ENCODE measurements around the gene TMEM131.
"Not testable (repeated sequence)": the region's sequence is repeated elsewhere in the genome, so short reads cannot be mapped to it uniquely, and the experiment has no call there.

Gene TMEM131

DNA sequence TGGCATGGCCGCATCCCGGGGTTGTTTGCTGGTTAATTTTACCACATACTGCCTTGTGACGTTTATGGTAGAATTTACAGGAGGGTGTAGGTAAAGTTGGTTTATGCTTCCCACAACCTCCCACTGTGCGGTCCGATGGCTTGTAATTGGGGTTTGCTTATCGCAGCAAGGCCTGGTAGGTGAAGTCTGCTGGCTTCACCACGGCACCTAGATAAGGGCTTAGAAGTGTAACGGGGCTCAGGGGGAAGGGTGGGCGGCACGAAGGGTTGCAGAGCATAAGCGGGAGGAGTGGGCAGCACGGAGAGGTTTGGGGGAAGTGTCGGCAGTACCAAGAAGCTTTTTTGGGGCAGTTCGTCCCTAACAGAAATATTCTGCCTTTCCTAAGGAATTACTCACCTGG lies 39.0 kb upstream of the TMEM131 start:
- H3K4me1 ChIP-seq (ENCODE audit: control insufficient read depth, insufficient read depth, low read length) = no peaks in the 10 kb centered on the region; the same call in 1 of the 2 replicates
- DNase-seq (ENCODE audit: low read depth, low spot score) = no peak
- no peaks in the 10 kb centered on the region for H3K27me3 ChIP-seq (ENCODE audit: control insufficient read depth, insufficient read depth, low read length)
- WGBS (ENCODE audit: insufficient coverage, insufficient read length) = no CpG with 5 or more reads among the region's 14 CpGs
- H3K9me3 ChIP-seq (ENCODE audit: control insufficient read depth, insufficient read depth, low read length) = no peaks in the 10 kb centered on the region
- H3K36me3 ChIP-seq (ENCODE audit: control insufficient read depth, insufficient read depth, low read length) = no peaks in the 10 kb centered on the region
- H3K4me3 ChIP-seq (ENCODE audit: low read length) = no peak overlapping the region
- no peak overlapping the region for H3K27ac ChIP-seq (ENCODE audit: low read length)

- H3K27ac ChIP-seq (ENCODE audit: low read length) = no peak overlapping the region
- no peaks in the 10 kb centered on the region for H3K36me3 ChIP-seq (ENCODE audit: control insufficient read depth, insufficient read depth, low read length)
- no CpG with 5 or more reads among the region's 2 CpGs for WGBS (ENCODE audit: insufficient coverage, insufficient read length)
- DNase-seq (ENCODE audit: low read depth, low spot score) = no peak
- no peaks in the 10 kb centered on the region for H3K27me3 ChIP-seq (ENCODE audit: control insufficient read depth, insufficient read depth, low read length)
- H3K4me3 ChIP-seq (ENCODE audit: low read length) = no peak overlapping the region
- no peaks in the 10 kb centered on the region for H3K9me3 ChIP-seq (ENCODE audit: control insufficient read depth, insufficient read depth, low read length)
- no peaks in the 10 kb centered on the region; the same call in 1 of the 2 replicates for H3K4me1 ChIP-seq (ENCODE audit: control insufficient read depth, insufficient read depth, low read length)
Observed at GRCh38 chr2:98032086-98032485, 36.3 kb upstream of the TMEM131 start.

GRCh38 chr2:98029718-98030222 lies 34.0 kb upstream of the TMEM131 start:
- H3K4me3 ChIP-seq (ENCODE audit: low read length) = no peak overlapping the region
- no peak for DNase-seq (ENCODE audit: low read depth, low spot score)
- WGBS (ENCODE audit: insufficient coverage, insufficient read length) = no CpG with 5 or more reads among the region's 6 CpGs

GRCh38 chr2:98028931-98029717 lies 33.4 kb upstream of the TMEM131 start:
- no peaks in the 10 kb centered on the region for H3K36me3 ChIP-seq (ENCODE audit: control insufficient read depth, insufficient read depth, low read length)
- no peak for DNase-seq (ENCODE audit: low read depth, low spot score)
- H3K27me3 ChIP-seq (ENCODE audit: control insufficient read depth, insufficient read depth, low read length) = no peaks in the 10 kb centered on the region
- no peaks in the 10 kb centered on the region for H3K9me3 ChIP-seq (ENCODE audit: control insufficient read depth, insufficient read depth, low read length)
- no peak overlapping the region for H3K4me3 ChIP-seq (ENCODE audit: low read length)
- no CpG with 5 or more reads among the region's 12 CpGs for WGBS (ENCODE audit: insufficient coverage, insufficient read length)
- H3K27ac ChIP-seq (ENCODE audit: low read length) = no peak overlapping the region
- no peaks in the 10 kb centered on the region for H3K4me1 ChIP-seq (ENCODE audit: control insufficient read depth, insufficient read depth, low read length)

More at GRCh38 chr2:98029718-98030222, 34.0 kb upstream of the TMEM131 start:
- Histone ChIP-seq H3K27me3 (ENCODE audit: control insufficient read depth, insufficient read depth, low read length) (no peaks in the 10 kb centered on the region), H3K9me3 (ENCODE audit: control insufficient read depth, insufficient read depth, low read length) (no peaks in the 10 kb centered on the region), H3K27ac (ENCODE audit: low read length) (no peak overlapping the region), H3K4me1 (ENCODE audit: control insufficient read depth, insufficient read depth, low read length) (no peaks in the 10 kb centered on the region), H3K36me3 (ENCODE audit: control insufficient read depth, insufficient read depth, low read length) (no peaks in the 10 kb centered on the region)

DNA sequence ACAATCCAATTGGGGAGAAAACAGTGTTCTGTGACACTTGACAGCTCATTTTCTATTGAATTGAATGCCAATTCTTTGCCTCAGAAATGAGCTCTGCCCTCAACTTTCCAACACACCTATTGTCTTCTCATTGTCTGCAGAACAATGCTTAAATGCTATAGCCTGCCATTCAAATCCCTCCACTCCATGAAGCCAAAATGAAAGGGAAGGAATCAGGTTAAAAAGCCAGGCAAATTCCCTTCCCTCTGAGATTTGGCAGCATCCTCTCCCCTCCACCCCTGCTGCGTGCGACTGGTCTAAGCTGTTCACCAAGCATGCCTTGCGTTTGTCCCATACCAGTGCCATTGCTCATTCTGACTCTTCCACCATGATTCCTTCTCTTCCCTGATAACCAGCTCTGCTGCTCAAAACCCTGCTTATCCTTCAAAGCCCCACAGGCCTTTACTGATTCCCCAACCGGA lies 32.4 kb upstream of the TMEM131 start:
- DNase-seq (ENCODE audit: low read depth, low spot score) = no peak
- Histone ChIP-seq H3K36me3 (ENCODE audit: control insufficient read depth, insufficient read depth, low read length) (no peaks in the 10 kb centered on the region), H3K27me3 (ENCODE audit: control insufficient read depth, insufficient read depth, low read length) (no peaks in the 10 kb centered on the region), H3K4me3 (ENCODE audit: low read length) (no peak overlapping the region), H3K27ac (ENCODE audit: low read length) (no peak overlapping the region), H3K9me3 (ENCODE audit: control insufficient read depth, insufficient read depth, low read length) (no peaks in the 10 kb centered on the region), H3K4me1 (ENCODE audit: control insufficient read depth, insufficient read depth, low read length) (no peaks in the 10 kb centered on the region)
- no CpG with 5 or more reads among the region's 4 CpGs for WGBS (ENCODE audit: insufficient coverage, insufficient read length)

DNA sequence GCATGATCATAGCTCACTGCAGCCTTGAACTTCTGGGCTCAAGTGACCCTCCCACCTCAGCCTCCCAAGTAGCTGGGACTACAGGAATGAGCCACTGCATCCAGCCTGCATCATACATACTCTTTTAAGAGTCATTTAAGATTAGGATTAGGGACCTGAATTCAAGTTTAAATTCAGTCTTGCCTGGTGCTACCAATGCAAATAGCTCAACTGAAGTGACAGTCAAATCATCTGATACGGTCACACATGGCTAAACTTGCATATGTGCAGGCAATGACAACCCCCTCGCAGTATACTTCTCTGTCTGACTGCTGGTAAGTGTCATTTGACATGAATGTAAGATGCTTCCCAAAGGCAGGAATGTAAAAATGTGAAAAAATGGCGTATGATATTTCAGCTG lies 31.8 kb upstream of the TMEM131 start:
- Histone ChIP-seq H3K4me3 (ENCODE audit: low read length) (no peak overlapping the region), H3K36me3 (ENCODE audit: control insufficient read depth, insufficient read depth, low read length) (no peaks in the 10 kb centered on the region), H3K4me1 (ENCODE audit: control insufficient read depth, insufficient read depth, low read length) (no peaks in the 10 kb centered on the region), H3K27me3 (ENCODE audit: control insufficient read depth, insufficient read depth, low read length) (no peaks in the 10 kb centered on the region), H3K9me3 (ENCODE audit: control insufficient read depth, insufficient read depth, low read length) (no peaks in the 10 kb centered on the region), H3K27ac (ENCODE audit: low read length) (no peak overlapping the region)
- no CpG with 5 or more reads among the region's 3 CpGs for WGBS (ENCODE audit: insufficient coverage, insufficient read length)
- DNase-seq (ENCODE audit: low read depth, low spot score) = no peak

- Histone ChIP-seq H3K4me3 (ENCODE audit: low read length) (no peak overlapping the region), H3K36me3 (ENCODE audit: control insufficient read depth, insufficient read depth, low read length) (no peaks in the 10 kb centered on the region), H3K9me3 (ENCODE audit: control insufficient read depth, insufficient read depth, low read length) (no peaks in the 10 kb centered on the region), H3K27ac (ENCODE audit: low read length) (no peak overlapping the region), H3K27me3 (ENCODE audit: control insufficient read depth, insufficient read depth, low read length) (no peaks in the 10 kb centered on the region), H3K4me1 (ENCODE audit: control insufficient read depth, insufficient read depth, low read length) (no peaks in the 10 kb centered on the region)
- no CpG with 5 or more reads among the region's 2 CpGs for WGBS (ENCODE audit: insufficient coverage, insufficient read length)
- DNase-seq (ENCODE audit: low read depth, low spot score) = no peak
Observed at GRCh38 chr2:98026927-98027522, 31.3 kb upstream of the TMEM131 start.

DNA sequence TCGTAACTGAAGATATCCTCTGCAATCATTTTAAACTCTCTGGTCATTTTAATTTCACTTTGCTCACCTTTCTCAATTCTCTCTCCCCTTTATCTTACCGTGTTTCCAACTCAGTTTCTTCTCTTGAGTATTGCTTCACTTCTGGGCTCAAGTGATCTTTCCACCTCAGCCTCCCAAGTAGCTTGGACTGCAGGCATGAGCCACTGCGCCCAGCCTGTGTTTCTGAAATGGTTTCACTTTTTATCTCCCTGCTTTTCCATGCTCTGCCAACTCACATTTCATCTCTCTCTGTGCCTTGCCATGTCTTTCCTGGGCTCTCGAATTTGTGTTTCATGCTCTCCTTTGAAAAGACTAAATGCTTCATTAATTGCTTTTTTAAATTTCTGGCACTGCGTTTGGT lies 30.5 kb upstream of the TMEM131 start:
- H3K27ac ChIP-seq (ENCODE audit: low read length) = no peak overlapping the region
- no CpG with 5 or more reads among the region's 5 CpGs for WGBS (ENCODE audit: insufficient coverage, insufficient read length)
- DNase-seq (ENCODE audit: low read depth, low spot score) = no peak
- H3K27me3 ChIP-seq (ENCODE audit: control insufficient read depth, insufficient read depth, low read length) = no peaks in the 10 kb centered on the region
- H3K4me3 ChIP-seq (ENCODE audit: low read length) = no peak overlapping the region
- H3K4me1 ChIP-seq (ENCODE audit: control insufficient read depth, insufficient read depth, low read length) = no peaks in the 10 kb centered on the region
- no peaks in the 10 kb centered on the region for H3K9me3 ChIP-seq (ENCODE audit: control insufficient read depth, insufficient read depth, low read length)
- no peaks in the 10 kb centered on the region for H3K36me3 ChIP-seq (ENCODE audit: control insufficient read depth, insufficient read depth, low read length)

DNA sequence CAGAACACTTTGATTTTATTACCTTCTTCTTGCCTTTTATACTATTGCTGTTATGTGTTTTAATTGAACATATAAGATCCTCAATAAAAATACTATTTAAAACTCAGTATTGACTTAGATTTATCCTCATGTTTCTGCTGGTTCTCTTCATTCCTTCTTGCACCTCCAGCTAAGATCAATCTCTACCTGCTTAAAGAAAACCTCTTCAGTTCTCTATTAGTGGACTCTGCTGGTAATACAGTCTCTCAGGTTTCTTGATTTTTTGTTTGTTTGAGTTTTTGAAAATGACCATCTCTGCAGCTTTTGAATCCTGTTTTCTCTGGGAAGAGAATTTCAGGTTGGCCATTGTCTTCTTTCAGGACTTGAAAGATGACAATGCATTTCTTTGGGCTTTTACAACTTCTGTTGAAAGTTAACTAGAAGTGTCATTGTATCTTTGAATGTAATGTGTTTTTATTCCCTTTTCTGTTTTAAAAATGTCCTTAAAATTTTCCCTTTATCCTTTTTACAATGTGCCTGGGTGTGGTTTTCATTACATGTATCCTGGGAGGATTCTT lies 29.8 kb upstream of the TMEM131 start:
- Histone ChIP-seq H3K4me3 (ENCODE audit: low read length) (no peak overlapping the region), H3K36me3 (ENCODE audit: control insufficient read depth, insufficient read depth, low read length) (no peaks in the 10 kb centered on the region), H3K27ac (ENCODE audit: low read length) (no peak overlapping the region), H3K27me3 (ENCODE audit: control insufficient read depth, insufficient read depth, low read length) (no peaks in the 10 kb centered on the region), H3K4me1 (ENCODE audit: control insufficient read depth, insufficient read depth, low read length) (no peaks in the 10 kb centered on the region), H3K9me3 (ENCODE audit: control insufficient read depth, insufficient read depth, low read length) (no peaks in the 10 kb centered on the region)
- DNase-seq (ENCODE audit: low read depth, low spot score) = no peak

GRCh38 chr2:98022067-98022466 lies 26.3 kb upstream of the TMEM131 start:
- H3K36me3 ChIP-seq (ENCODE audit: control insufficient read depth, insufficient read depth, low read length); H3K4me1 ChIP-seq (ENCODE audit: control insufficient read depth, insufficient read depth, low read length); DNase-seq (ENCODE audit: low read depth, low spot score); H3K9me3 ChIP-seq (ENCODE audit: control insufficient read depth, insufficient read depth, low read length); H3K27ac ChIP-seq (ENCODE audit: low read length); H3K27me3 ChIP-seq (ENCODE audit: control insufficient read depth, insufficient read depth, low read length); H3K4me3 ChIP-seq (ENCODE audit: low read length): not testable (repeated sequence)
- WGBS (ENCODE audit: insufficient coverage, insufficient read length) = no CpG with 5 or more reads among the region's 3 CpGs

Data from iPS DF 6.9 (cell line).